ENCODE data around the gene HEMK1. TPM values are rescaled to one million over a fixed set of nuclear protein-coding genes. Genes with fewer than 3 reads are reported as not detected.

HEMK1 gene
- total RNA-seq, 2 experiments from 2014 or later: 12.4 to 14.6 TPM

DNA sequence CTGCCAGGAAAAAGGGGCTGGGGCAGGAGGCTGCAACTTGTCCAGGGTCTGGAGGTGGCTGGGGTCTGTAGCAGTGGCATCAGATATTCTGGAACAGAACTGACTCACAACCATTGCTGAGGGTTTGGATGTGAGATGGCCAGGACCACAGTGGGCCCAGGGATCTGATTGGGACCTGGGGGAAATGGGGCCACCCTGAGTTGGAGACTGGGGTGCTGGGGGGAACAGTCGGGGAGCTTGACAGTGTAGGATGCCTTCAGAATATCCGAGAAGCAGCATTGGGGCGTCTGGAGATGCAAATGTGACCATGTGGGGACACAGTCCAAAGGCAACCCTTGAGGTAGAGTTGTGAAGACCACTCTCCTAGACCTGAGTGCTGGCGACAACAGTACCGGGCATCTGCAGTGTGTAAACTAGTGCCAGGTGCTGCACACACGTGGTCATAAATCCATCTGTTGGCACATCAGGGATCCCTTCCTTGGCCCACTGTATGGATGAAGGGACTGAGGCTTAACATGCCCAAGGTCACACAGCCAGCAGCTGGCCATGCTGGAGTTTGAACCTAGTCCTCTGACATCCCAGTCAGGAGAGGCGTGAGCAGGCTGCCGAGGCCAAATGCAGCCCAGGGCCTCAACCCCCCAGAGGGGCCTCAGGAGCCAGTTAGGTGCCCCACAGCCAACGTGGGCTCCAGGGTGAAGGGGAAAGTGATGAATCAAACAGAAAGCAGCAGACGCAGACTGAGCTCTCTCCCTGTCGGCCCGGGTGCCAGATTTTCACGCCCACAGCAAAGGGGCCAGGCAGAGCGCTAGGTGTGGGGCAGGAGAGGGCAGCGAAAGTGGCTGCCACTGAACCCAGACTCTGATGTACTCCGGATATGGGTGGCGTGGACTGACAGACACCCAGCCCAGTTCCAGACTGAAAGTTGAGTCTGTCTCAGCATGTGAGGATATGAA is 18.8 kb downstream of the HEMK1 start:
- Mint-ChIP-seq H3K4me3 (peak overlapping the region; percentile 42), H3K4me1 (ENCODE audit: low read depth) (peaks cover 49% of the 10 kb centered on the region), H3K27me3 (no peaks in the 10 kb centered on the region), H3K36me3 (ENCODE audit: low read depth) (peaks cover 15% of the 10 kb centered on the region), H3K9me3 (no peaks in the 10 kb centered on the region), H3K27ac (peak overlapping the region; percentile 86)
- TF ChIP-seq, protein P1, sequence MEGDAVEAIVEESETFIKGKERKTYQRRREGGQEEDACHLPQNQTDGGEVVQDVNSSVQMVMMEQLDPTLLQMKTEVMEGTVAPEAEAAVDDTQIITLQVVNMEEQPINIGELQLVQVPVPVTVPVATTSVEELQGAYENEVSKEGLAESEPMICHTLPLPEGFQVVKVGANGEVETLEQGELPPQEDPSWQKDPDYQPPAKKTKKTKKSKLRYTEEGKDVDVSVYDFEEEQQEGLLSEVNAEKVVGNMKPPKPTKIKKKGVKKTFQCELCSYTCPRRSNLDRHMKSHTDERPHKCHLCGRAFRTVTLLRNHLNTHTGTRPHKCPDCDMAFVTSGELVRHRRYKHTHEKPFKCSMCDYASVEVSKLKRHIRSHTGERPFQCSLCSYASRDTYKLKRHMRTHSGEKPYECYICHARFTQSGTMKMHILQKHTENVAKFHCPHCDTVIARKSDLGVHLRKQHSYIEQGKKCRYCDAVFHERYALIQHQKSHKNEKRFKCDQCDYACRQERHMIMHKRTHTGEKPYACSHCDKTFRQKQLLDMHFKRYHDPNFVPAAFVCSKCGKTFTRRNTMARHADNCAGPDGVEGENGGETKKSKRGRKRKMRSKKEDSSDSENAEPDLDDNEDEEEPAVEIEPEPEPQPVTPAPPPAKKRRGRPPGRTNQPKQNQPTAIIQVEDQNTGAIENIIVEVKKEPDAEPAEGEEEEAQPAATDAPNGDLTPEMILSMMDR (IDR thresholded peaks at IDR 0.05): no peak
- Histone ChIP-seq H3K4me1 (ENCODE audit: insufficient read depth, low read length) (peaks cover 88% of the 10 kb centered on the region), H3K4me3 (ENCODE audit: low read length) (no peak overlapping the region), H3K27me3 (ENCODE audit: control insufficient read depth in 1 of 2, insufficient read depth in 2 of 2, low read length in 2 of 2) (no peaks in the 10 kb centered on the region), H3K27ac (ENCODE audit: low read depth in 1 of 2, low read length in 2 of 2) (peak overlapping the region in 1 of 2 donors; percentile 58), H3K9me3 (ENCODE audit: control insufficient read depth in 1 of 2, insufficient read depth in 1 of 2, low read length in 2 of 2) (no peaks in the 10 kb centered on the region), H3K36me3 (ENCODE audit: insufficient read depth, low read length) (no peaks in the 10 kb centered on the region)
- ATAC-seq (ENCODE audit: poor library complexity): peak; percentile 45
- ChIA-PET CTCF (interaction anchor here (4.2 to 8.4 kb wide), 3 partner anchors 15 to 28 kb away, joined by 24 to 114 read pairs (median 42); partner anchors contain the start of genes CISH and MAPKAPK3), POLR2A (interaction anchor here (5.6 to 9.4 kb wide), 2 partner anchors 16 to 23 kb away, joined by 69 to 86 read pairs; partner anchors contain the start of genes CISH and HEMK1)
- DNase-seq: peak in 6 of 14 experiments; percentile 45 to 75 (median 55)
- intact Hi-C loops (cut with DNase I, micrococcal nuclease): loop anchor here in 1 of 2 experiments (2.0 kb wide), 1 partner anchor 15 kb away; no protein-coding TSS in a partner anchor

DNA sequence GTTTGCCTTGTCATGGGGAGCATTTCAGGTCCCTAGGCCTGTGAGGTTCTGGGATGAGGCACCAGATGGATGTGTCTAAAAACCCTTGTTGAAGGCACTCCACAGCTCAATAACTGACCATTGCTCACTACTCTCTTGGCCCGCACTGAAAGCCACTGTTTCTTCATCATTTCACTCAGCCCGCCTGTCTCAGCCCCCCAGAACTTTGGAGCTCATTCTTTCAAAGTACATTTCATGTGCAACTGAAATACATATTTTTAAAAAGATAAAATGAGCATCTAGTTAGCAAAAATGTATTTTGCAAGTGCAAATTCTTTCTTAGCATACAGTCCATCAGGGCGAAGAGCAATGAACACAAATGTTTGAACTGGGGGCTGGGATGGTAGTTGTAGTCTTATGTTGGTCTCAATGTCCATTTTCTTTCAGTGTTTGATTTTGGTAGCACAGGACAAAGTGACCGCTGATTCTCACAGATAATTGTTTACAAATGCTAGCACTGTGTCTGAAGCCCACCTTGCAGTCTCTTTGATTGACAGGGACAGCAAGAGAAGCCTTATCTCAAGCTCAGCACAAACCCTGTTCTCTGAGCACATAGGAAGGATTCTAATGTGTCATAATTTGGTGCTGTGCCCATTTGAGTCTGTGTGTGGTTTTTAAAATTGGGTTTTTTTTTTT is 19.6 kb downstream of the HEMK1 start:
- peaks cover 90% of the 10 kb centered on the region for H3K4me1 ChIP-seq (ENCODE audit: insufficient read depth, low read length)
- H3K9me3 Mint-ChIP-seq: no peaks in the 10 kb centered on the region
- DNase-seq: no peak
- H3K36me3 ChIP-seq (ENCODE audit: insufficient read depth, low read length): no peaks in the 10 kb centered on the region
- H3K4me3 ChIP-seq (ENCODE audit: low read length): no peak overlapping the region
- no peaks in the 10 kb centered on the region for H3K9me3 ChIP-seq (ENCODE audit: control insufficient read depth in 1 of 2, insufficient read depth in 1 of 2, low read length in 2 of 2)
- H3K27ac ChIP-seq (ENCODE audit: low read depth in 1 of 2, low read length in 2 of 2): peak overlapping the region in 1 of 2 donors; percentile 58
- intact Hi-C loops (cut with DNase I, micrococcal nuclease): loop anchor here in 1 of 2 experiments (2.0 kb wide), 1 partner anchor 16 kb away; no protein-coding TSS in a partner anchor
- TF ChIP-seq, protein P1 (IDR thresholded peaks at IDR 0.05): no peak
- ChIA-PET CTCF (interaction anchor here (3.9 to 8.4 kb wide), 4 partner anchors 12 to 27 kb away, joined by 20 to 114 read pairs (median 33); partner anchors contain the start of genes CISH and MAPKAPK3), POLR2A (interaction anchor here (0.6 to 9.4 kb wide), 7 partner anchors 13 to 87 kb away, joined by 3 to 86 read pairs (median 11); partner anchors contain the start of genes C3orf18, CISH and HEMK1)
- no peaks in the 10 kb centered on the region for H3K27me3 ChIP-seq (ENCODE audit: control insufficient read depth in 1 of 2, insufficient read depth in 2 of 2, low read length in 2 of 2)
- H3K4me1 Mint-ChIP-seq (ENCODE audit: low read depth): peaks cover 55% of the 10 kb centered on the region
- ATAC-seq (ENCODE audit: poor library complexity): no peak
- peaks cover 7% of the 10 kb centered on the region for H3K36me3 Mint-ChIP-seq (ENCODE audit: low read depth)
- peak overlapping the region; percentile 86 for H3K27ac Mint-ChIP-seq
- H3K4me3 Mint-ChIP-seq: peak overlapping the region; percentile 42
- H3K27me3 Mint-ChIP-seq: no peaks in the 10 kb centered on the region

All from CD4-positive, alpha-beta T cell (primary cell).